GM23338 (cell line): ENCODE results near the gene C14orf119. TPM values are rescaled to one million over a fixed set of nuclear protein-coding genes. Genes with fewer than 3 reads are reported as not detected.

Source experiments
- polyA plus RNA-seq: library from polyadenylated mRNA; unstranded; fragments of >200 nt; fragmentation: Nextera tagmentation; extraction: Ambion mirVana; gene quantifications from 2 replicates; pipeline ENCODE4 v1.2.1, GENCODE V29; 2016
- total RNA-seq: library from RNA; depleted of rRNA; stranded (reverse); fragments of >200 nt; shearing (Covaris generic); gene quantifications from 2 replicates; pipeline ENCODE4 v1.2.3, GENCODE V29; 2014; rRNA removed

Gene C14orf119
- total and polyA plus RNA-seq, 2 experiments from 2014 or later: 49.4 to 118 TPM

Other genes with a start within 250 kb of the C14orf119 start
- gene LRP10, start 223.8 kb upstream of the C14orf119 start, total RNA-seq: 16.5 and 18.1 TPM in 2 replicates
- 5.4 and 6.4 TPM in 2 replicates for gene LRP10, start 223.8 kb upstream of the C14orf119 start, polyA plus RNA-seq
- 0.31 and 1.2 TPM in 2 replicates for gene REM2, start 212.3 kb upstream of the C14orf119 start, total RNA-seq
- gene REM2, start 212.3 kb upstream of the C14orf119 start, polyA plus RNA-seq: 2.9 and 3.0 TPM in 2 replicates
- 52.8 and 1,081 TPM in 2 replicates for gene RBM23, start 176.4 kb upstream of the C14orf119 start, total RNA-seq
- 14.4 and 15.2 TPM in 2 replicates for gene RBM23, start 176.4 kb upstream of the C14orf119 start, polyA plus RNA-seq
- gene PRMT5, start 166.1 kb upstream of the C14orf119 start, total RNA-seq: 123 and 124 TPM in 2 replicates
- 68.8 and 74.5 TPM in 2 replicates for gene PRMT5, start 166.1 kb upstream of the C14orf119 start, polyA plus RNA-seq
- 60.4 and 85.3 TPM in 2 replicates for gene HAUS4, start 138.4 kb upstream of the C14orf119 start, total RNA-seq
- 20.8 and 24.6 TPM in 2 replicates for gene HAUS4, start 138.4 kb upstream of the C14orf119 start, polyA plus RNA-seq
- gene AJUBA, start 113.0 kb upstream of the C14orf119 start, total RNA-seq: 45.8 and 55.9 TPM in 2 replicates
- 11.8 and 12.5 TPM in 2 replicates for gene AJUBA, start 113.0 kb upstream of the C14orf119 start, polyA plus RNA-seq
- 11.7 and 12.4 TPM in 2 replicates for gene C14orf93, start 85.4 kb upstream of the C14orf119 start, total RNA-seq
- 3.5 and 4.1 TPM in 2 replicates for gene C14orf93, start 85.4 kb upstream of the C14orf119 start, polyA plus RNA-seq
- gene PSMB5, start 60.6 kb upstream of the C14orf119 start, total RNA-seq: 229 and 265 TPM in 2 replicates
- 341 and 367 TPM in 2 replicates for gene PSMB5, start 60.6 kb upstream of the C14orf119 start, polyA plus RNA-seq
- 0.07 and 0.19 TPM in 2 replicates for gene PSMB11, start 53.3 kb upstream of the C14orf119 start, total RNA-seq
- not detected in 2 replicates for gene PSMB11, start 53.3 kb upstream of the C14orf119 start, polyA plus RNA-seq
- 16.9 and 17.8 TPM in 2 replicates for gene CDH24, start 38.0 kb upstream of the C14orf119 start, total RNA-seq
- 4.4 and 6.2 TPM in 2 replicates for gene CDH24, start 38.0 kb upstream of the C14orf119 start, polyA plus RNA-seq
- 169 and 172 TPM in 2 replicates for gene ACIN1, start 369 bp upstream of the C14orf119 start, total RNA-seq
- gene ACIN1, start 369 bp upstream of the C14orf119 start, polyA plus RNA-seq: 73.6 and 76.1 TPM in 2 replicates
- gene CIROP, start 9.5 kb downstream of the C14orf119 start, total RNA-seq: not detected in 2 replicates
- gene CIROP, start 9.5 kb downstream of the C14orf119 start, polyA plus RNA-seq: not detected in 2 replicates
- not detected in 2 replicates for gene CEBPE, start 23.8 kb downstream of the C14orf119 start, total RNA-seq
- gene CEBPE, start 23.8 kb downstream of the C14orf119 start, polyA plus RNA-seq: not detected in 2 replicates
- 105 and 117 TPM in 2 replicates for gene SLC7A8, start 88.2 kb downstream of the C14orf119 start, total RNA-seq
- 122 and 124 TPM in 2 replicates for gene SLC7A8, start 88.2 kb downstream of the C14orf119 start, polyA plus RNA-seq
- not detected in 2 replicates for gene RNF212B, start 142.4 kb downstream of the C14orf119 start, total RNA-seq
- gene RNF212B, start 142.4 kb downstream of the C14orf119 start, polyA plus RNA-seq: 0.68 TPM in 1 of 2 replicates, not detected in the other
- gene HOMEZ, start 190.6 kb downstream of the C14orf119 start, total RNA-seq: 4.5 and 5.3 TPM in 2 replicates
- 7.9 and 8.4 TPM in 2 replicates for gene HOMEZ, start 190.6 kb downstream of the C14orf119 start, polyA plus RNA-seq
- 0.66 and 2.3 TPM in 2 replicates for gene PPP1R3E, start 207.4 kb downstream of the C14orf119 start, total RNA-seq
- gene PPP1R3E, start 207.4 kb downstream of the C14orf119 start, polyA plus RNA-seq: 1.8 and 2.5 TPM in 2 replicates
- gene BCL2L2, start 211.3 kb downstream of the C14orf119 start, total RNA-seq: 11.0 and 12.3 TPM in 2 replicates
- 3.5 and 3.6 TPM in 2 replicates for gene BCL2L2, start 211.3 kb downstream of the C14orf119 start, polyA plus RNA-seq
- 110 and 116 TPM in 2 replicates for gene PABPN1, start 226.0 kb downstream of the C14orf119 start, total RNA-seq
- gene PABPN1, start 226.0 kb downstream of the C14orf119 start, polyA plus RNA-seq: 342 and 384 TPM in 2 replicates